Measurements from ENCODE around the gene MBD3L1.
A peak's percentile ranks its signal among the peaks of the same experiment; 100 is the strongest.

MBD3L1 gene

DNA sequence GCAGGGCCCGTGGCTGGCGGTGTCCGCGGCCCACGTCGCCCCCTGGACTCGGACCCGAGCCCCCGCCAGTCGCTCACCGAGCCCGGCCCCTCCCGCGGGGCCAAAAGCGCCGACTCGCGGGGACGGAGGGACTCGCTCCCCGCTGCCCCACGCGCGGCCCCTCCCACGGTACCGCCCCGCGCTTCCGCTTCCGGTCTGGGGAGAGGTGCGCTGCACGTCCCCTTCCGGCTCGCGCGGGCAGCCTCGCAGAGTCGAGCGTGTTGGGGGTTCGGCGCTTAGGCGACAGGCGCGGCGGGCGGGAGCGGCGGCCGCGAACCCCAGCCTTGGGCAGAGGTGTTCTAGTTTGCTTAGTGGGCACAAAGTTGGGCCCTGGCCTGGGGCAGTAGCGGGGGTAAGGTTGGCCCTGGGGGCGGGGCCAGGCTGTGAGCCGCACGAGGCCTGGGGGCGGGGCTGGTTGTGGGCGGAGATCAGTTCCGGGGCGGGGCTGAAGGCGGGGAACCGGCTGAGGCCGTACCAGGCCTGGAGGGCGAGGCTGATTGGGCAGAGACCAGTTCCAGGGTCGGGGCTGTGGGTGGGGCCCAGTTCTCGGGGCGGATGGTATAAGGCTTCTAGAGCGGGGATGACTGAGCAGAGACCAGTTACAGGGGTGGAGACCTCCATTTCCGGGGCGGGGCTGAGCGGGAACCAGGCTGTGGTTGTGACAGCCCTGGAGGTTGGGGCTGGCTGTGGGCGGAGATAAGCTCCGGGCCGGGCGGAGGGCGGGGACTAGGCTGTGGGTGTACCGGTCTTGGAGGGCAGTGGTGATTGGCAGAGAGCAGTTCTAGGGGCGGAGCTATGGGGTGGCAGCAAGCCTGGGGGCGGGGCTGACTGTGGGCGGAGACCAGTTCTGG lies at the start of gene MBD3L1, which contains the start of gene ZNF558:
Gene MBD3L1 (plus strand): TSS at position 246 of the 890 bp plus-strand sequence. CDS start 10,302 bp downstream, outside the sequence.
Gene ZNF558 (minus strand): TSS at position 173 of the 890 bp plus-strand sequence. CDS start 9,645 bp downstream, outside the sequence.
- peak; percentile 89 for DNase-seq (ENCODE audit: low spot score)

DNA sequence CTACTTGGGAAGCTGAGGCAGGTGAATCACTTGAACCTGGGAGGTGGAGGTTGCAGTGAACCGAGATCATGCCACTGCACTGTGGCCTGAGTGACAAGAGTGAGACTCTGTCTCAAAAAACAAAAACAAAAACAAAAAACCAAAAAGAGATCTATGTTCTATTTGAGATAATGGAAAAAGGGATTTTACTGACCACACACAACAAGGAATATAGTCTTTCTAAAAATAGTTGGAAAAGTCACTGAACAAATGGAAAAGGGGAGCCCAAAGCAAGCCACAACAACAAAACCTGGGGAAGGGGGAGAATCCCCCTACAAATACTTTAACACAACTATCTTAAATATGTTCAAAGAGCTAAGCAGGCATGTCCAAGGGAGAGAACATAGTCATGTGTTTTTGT lies 37.4 kb upstream of the MBD3L1 start:
- DNase-seq (ENCODE audit: low spot score): no peak

DNA sequence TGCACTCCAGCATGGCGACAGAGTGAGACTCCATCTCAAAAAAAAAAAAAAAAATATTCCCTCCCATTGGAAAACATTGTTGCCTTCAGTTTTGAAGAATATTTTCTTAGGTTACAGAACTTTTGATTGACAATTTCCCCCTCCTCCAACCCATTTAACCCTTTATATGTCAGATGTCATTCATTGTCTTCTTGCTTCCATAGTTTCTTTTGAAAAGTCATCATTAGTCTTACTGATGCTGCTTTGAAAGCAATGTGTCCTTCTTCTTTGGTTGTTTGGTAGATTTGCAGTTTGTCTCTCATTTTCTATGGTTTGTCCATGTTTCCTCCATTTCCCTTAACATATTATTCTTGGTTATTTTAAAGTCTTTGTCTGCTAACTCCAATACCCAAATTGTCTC lies 25.5 kb upstream of the MBD3L1 start:
- DNase-seq (ENCODE audit: low spot score): no peak

DNA sequence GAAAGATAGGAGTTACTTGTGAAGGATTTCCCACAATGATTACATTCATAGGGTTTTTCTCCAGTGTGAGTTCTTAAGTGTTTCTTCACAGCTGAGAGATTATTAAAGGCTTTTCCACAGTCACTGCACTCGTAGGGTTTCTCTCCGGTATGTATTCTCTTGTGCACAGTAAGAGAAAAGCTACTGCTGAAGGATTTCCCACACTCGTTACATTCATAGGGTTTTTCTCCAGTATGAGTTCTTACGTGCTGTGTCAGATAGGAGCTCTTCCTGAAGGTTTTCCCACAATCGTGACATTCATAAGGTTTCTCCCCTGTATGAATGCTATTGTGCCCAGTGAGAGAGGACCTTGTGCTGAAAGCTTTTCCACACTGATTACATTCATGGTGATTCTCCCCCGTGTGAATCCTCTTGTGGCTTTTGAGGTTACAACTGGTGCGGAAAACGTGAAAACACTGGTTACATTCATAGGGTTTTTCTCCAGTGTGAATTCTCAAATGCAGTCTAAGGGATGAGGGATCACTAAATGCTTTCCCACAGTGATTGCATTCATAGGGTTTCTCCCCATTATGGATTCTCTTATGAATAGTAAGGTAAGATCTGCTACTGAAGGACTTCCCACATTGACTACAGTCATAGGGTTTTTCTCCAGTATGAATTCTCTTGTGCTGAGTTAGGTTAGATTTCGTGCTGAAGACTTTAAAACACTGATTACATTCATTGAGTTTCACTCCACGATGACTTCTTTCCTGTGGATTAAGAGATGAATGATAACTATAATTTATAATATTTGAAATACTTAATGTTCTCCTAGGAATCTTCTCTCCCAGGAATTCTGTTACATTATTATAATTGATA lies 20.6 kb upstream of the MBD3L1 start:
- no peak for DNase-seq (ENCODE audit: low spot score)

DNA sequence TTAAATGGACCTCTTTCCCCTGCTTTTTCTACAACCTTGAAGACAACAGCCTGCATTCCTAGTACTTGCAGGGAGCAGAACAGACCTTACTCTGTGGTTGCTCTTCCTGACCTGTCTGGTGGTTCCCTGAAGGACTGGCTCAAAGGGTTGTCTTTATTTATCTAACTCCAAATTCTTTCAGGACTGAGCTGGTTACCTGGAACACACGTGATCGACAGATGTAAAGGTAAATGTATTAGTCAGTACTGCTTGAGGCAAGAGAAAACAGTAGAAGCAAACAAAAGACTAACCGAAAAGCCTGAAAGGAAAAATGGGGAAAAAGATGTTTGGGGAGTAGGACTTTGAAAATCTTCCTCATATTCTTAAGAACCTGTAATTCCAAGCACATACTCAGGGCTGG lies 18.0 kb upstream of the MBD3L1 start:
- no peak for DNase-seq (ENCODE audit: low spot score)

DNA sequence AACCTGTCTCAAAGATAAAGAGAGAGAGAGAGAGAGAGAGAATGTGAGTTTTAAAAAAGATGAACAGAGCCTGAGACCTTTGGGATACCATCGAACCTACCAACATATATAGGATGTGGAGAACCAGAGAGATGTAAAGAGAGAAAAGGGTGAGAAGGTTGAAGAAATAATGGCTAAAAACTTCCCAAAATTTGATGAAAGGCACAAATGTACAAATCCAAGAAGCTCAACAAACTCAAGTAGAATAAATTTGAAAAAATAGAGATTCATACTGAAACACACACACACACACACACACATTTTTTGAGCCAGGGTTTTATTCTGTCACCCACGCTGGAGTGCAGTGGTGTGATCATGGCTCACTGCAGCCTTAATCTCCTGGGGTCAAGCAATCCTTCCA lies 16.4 kb upstream of the MBD3L1 start:
- no peak for DNase-seq (ENCODE audit: low spot score)

DNA sequence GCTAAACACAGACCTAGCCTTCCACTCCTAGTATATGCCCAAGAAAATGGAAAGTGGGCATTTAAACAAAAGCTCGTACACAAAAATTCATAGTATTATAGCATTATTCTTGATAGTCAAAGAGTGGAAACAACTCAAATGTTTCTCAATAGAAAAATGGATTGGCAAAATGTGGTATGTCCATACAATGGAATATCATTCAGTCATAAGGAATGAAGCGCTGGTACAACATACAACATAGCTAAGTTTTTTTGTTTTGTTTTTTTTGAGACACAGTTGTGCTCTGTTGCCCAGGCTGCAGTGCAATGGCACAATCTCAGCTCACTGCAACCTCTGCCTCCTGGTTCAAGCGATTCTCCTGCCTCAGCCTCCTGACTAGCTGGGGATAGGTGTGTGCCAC lies 11.9 kb upstream of the MBD3L1 start:
- no peak for DNase-seq (ENCODE audit: low spot score)

DNA sequence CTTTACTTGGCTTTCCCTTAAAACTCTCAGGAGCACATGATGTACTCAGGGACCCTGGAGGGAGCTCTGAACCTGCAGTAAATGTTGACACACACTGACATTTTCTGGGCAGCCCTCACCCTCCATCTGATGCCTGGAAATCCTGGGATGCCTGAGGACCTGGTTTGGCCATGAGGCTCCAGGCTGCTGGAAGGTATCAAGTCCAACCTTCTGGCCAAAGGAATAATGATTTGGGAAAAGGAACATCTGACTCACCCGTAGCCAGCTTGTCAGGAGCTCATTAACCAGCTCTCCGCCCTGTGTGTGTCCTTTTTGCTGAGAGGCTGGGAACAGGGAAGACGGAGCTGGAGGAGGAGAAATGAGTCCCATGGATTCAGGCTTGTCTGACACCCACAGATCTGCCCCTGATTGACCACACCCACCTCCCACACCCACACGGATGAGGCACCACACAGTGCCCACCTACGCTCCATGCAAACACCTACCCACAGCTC lies 10.4 kb upstream of the MBD3L1 start:
- no peak for DNase-seq (ENCODE audit: low spot score)

DNA sequence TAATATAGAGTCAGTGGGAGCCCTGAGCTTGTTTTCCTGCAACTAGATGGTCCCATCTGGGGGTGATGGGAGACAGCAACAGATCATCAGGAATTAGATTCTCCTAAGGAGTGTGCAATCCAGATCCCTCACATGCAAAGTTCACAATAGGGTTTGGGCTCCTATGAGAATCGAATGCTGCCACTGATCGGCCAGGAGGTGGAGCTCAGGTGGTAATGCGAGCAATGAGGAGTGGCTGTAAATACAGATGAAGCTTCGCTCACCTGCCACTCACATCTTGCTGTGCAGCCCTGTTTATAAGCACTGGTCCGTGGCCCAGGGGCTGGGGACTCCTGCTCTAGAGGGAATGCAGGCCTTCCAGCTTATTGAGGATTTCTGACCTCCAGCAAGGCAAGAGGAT lies 5.8 kb upstream of the MBD3L1 start:
- no peak for DNase-seq (ENCODE audit: low spot score)

DNA sequence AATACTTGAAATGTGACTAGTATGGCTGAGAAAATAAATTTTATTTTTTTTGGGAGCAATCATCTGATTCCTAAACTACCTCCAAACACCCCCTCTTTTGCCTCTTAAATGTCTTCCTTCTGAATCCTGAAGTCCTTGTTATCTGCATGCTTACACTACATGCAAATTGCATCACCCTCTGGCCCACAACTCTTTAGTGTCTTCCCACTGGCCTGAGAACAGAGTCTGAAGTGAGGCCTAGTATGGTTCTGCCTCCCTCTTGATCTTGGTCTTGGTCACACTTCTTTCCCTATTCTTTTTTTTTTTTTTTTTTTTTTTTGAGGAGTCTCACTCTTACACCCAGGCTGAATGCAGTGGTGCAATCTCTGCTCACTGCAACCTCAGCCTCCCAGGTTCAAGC lies 4.9 kb upstream of the MBD3L1 start:
- DNase-seq (ENCODE audit: low spot score): no peak

DNA sequence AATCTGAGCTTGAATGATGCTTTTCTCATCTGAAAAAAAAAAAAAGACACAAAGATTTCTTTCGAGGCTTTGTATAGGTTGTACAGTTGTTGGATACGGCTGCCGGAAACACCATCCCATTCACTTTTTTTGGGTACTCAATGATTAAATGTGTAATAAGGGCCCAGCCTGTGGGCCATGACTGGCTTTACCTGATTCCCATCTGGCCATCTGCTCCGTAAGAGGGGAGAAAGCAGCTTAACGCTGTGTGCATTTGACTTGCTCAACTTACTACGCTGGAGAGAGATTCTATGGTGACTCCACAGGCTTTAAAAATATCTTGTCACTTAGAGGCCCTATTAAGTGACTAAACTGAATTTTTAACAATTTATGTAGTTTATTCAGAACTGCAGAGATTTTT lies 804 bp upstream of the MBD3L1 start:
- DNase-seq (ENCODE audit: low spot score): no peak

DNA sequence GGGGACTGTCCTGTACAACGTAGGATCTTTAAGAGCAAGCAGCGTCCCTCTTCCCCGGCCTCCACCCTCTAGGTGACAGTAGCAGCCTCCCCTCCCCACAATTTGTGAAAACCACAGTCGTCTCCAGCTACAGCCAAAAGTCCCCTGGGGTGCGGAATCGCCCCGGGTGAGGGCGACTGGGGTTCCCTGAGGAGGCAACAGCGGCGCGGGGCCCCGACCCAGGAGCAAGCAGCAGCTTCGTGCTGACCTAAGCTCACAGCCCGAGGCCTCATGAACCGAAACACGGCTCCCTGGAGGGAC lies 395 bp upstream of the MBD3L1 start:
- no peak for DNase-seq (ENCODE audit: low spot score)

DNA sequence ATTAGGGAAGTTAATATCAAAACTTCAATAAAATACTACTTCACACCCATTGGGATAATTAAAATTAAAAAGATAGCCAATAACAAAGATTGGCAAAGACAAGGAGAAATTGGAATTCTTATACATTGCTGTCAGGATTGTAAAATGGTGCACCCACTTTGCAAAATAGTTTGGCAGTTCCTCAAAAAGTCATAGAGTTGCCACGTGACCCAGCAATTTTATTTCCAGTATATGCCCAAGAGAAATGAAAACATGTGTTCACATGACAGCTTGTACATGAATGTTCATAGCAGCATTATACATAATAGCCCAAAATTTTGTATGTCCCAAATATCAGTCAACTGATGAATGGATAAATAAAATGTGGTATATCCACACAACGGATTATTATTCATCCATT lies 3.3 kb downstream of the MBD3L1 start:
- no peak for DNase-seq (ENCODE audit: low spot score)

DNA sequence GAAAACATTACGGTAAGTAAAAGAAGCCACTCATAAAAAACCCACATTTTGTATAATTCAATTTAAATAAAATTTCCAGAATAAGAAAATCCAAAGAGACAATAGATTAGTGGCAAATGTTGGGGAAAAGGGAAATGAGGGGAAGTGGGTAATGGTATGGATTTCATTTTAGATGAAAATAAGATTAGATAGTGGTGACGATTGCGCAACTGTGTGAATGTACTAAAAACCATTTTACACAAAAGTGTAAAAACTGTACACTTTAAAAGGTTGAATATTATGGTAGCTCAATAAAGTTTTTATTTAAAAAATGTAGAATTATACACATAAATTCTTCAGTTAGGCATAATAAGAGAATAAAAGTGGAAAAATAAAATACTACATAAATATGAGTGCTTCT lies 3.7 kb downstream of the MBD3L1 start:
- DNase-seq (ENCODE audit: low spot score): no peak

DNA sequence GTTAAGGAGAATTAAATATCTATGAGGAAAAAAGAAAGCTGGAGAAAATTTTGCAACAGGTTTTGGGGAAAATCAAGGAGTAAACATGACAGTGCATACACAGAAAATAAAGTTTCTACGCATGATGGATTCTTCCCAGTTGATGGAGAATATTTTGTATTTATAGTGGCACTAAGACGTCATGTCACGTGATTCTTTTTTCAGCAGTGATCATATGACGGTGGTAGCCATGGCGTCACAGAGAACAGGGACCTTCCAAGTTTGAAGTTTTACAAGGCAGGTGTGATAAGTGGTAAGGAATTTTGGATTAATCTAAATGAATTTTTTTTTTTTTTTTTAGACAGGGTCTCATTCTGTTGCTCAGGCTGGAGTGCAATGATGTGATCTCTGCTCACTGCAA lies 8.5 kb downstream of the MBD3L1 start:
- no peak for DNase-seq (ENCODE audit: low spot score)

DNA sequence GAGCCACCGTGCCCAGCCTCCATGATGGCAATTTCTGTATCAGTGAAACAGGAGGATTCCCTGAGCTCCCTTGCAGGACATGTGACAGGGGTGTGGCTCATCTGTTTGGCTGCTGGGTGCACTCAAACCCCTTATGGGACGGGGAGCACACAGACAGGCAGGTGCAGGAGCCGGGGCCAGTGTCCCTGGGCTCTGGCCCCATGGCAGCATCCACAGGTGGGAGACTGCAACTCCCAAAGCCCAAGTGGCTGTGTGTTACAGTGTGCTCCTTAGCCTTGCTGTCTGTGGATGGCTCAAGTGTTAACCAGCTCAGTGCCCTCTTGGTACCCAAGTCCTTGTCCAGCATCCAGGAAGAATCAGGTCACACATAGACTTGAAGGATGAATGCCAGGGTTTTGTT lies 14.6 kb downstream of the MBD3L1 start:
- no peak for DNase-seq (ENCODE audit: low spot score)

DNA sequence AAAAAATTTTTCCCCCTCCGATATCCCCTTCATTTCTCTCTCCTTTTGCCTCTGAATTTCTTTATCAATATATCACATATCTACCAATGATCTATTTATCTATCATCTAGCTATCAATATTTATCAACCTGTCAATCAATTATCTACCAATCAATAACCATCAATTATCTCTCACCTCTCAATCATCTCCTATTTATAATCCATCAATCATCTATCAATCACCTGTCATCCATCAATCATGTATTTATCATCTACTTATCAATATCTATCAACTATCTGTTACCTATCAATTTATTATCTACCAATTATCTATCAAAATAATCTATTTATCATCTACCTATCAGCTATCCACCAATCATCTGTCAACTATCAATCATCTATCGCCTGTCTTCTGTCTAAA lies 17.1 kb downstream of the MBD3L1 start:
- no peak for DNase-seq (ENCODE audit: low spot score)

DNA sequence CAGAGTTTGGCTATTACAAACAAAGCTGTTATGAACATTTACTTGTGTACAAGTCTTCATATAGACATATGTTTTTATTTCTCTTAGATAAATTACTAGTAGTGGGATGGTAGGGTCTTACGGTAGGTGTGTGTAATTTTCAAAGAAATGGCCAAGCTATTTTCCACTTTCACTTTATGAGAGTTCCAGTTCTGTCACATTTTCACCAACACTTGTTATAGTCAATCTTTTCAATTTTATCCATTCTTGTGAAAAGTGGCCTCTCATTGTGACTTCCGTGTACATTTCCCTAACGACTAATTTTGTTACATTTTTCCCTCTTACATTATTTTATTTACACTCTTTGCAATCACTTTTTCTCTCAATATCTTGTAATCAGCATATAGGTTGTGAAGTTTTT lies 18.3 kb downstream of the MBD3L1 start:
- DNase-seq (ENCODE audit: low spot score): no peak

DNA sequence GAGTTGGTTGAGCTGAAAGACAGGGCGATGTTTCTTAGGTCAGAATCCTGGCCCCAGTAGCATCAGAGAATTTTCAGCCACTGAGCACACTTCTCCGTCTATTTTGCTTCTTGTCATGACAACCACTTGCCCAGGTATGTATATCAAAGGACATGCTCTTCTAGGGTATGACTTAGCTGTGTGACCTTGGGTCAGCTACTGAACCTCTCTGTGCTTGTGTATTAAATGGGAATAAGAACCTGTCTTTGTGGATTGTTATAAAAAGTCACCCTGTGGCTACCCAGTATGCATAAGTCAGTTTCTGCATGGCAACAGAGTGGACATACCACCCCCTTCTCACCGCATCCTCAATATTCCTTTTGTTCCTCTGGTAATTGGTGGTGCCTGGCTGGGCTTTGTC lies 26.1 kb downstream of the MBD3L1 start:
- no peak for DNase-seq (ENCODE audit: low spot score)

DNA sequence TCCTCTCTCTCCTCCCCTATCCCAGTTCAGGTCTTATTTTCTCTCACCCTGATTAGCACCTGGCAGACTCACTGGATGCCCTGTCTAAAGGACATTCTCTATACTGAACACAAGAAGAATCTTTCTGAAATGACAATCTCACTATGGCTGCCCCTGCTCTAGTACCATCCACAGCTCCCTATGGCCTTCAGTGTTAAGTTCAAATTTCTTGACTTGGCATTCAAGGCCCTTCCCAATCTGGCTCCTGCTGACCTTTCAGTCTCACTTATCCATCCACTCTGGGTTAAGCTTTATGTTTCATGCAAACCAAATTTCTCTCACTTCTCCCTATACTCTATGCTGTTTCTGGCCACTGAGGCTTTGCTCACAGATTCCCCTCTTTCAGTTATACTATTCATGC lies 34.2 kb downstream of the MBD3L1 start:
- DNase-seq (ENCODE audit: low spot score): no peak

DNA sequence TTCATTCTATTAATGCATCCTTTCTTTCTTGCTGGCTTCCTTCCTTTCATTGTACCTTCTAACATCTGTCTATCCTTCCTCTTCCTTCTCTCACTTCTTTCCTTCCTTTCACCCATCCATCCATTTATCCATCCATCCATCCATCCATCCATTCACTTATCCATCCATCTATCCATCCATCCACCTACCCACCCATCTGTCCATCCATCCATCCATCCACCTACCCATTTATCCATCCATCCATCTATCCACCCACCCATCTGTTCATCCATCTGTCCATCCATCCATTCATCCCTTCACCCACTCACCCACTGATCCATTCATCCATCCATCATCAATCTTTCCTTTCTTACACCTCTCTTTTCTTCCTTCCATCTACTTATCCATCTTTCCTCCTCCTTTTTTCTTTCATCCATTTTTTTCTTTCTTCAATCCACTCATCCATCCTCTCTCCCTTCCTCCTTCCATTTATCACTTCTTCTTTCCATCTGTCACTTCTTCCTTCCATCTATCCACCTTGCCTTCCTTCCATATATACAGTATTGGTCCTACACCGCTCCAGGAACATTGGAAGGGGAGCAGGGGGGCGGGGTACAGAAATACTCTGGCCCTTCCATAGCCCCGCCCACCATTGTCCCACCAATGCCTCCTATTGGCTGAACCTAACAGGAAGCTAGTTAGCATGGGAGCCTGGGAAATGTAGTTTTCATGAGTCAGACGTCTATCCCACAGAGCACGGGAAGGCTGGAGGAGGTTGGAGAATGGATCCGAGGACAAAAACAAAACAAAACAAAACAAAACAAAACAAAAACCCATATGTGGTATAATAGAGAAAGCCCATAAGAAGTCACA lies 45.9 kb downstream of the MBD3L1 start:
- no peak for DNase-seq (ENCODE audit: low spot score)

DNA sequence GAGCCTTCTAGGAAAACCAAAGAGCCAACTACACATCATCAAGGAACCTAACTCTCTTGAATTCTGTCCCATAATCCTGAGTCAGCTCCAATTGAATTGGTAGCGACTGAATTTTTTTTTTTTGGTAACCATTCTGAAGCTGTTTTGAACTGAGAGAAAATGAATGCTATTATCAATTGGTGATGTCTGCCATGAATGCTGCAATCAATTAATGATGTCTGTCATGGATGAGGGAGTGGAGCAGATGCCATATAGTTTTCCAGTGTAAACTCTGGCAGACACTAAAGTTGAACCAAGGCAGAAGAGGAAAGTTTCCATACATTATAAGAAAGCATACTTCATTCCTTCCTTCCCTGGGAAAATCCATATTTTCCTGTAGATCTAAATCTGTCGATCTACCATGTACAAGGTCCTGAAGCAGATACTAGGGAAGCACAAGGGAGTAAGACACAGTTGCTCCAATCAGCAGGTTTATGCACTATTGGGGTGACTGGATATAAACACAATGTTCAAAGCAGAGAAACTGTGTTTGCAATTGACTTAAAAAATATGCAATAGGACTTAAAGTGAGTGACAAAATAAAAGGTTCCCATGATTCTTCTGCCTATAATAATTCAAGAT lies 48.8 kb downstream of the MBD3L1 start:
- no peak for DNase-seq (ENCODE audit: low spot score)
